ENCODE data around the gene SAMM50. TPM values are rescaled to one million over a fixed set of nuclear protein-coding genes. Genes with fewer than 3 reads are reported as not detected.

Gene SAMM50
- polyA plus RNA-seq, 4 donors, result 45.4 to 66.9 (median 56.4) TPM

- H3K4me3 ChIP-seq (ENCODE audit: low read depth in 1 of 3, low read length in 3 of 3), result no peak overlapping the region
- H3K36me3 ChIP-seq (ENCODE audit: control insufficient read depth in 3 of 3, insufficient read depth in 2 of 3, low read depth in 1 of 3, low read length in 3 of 3), result no peaks in the 10 kb centered on the region
- H3K27ac ChIP-seq (ENCODE audit: low read depth in 1 of 3, low read length in 2 of 3), result no peak overlapping the region
- H3K9me3 ChIP-seq (ENCODE audit: control insufficient read depth in 2 of 2, insufficient read depth in 1 of 2, low read depth in 1 of 2, low read length in 1 of 2), result no peaks in the 10 kb centered on the region
- FAIRE-seq (no peak), DNase-seq (no peak)
- H3K4me1 ChIP-seq (ENCODE audit: control insufficient read depth in 3 of 3, insufficient read depth in 2 of 3, low read depth in 1 of 3, low read length in 2 of 3), result peaks cover 0 to 5% (median 2%) of the 10 kb centered on the region in 3 donors
- 42 to 67% (median 51%) methylated on average over 4 of the region's 4 CpGs for WGBS, 3 donors
- H3K27me3 ChIP-seq (ENCODE audit: control insufficient read depth in 3 of 3, insufficient read depth in 3 of 3, low read length in 3 of 3), result no peaks in the 10 kb centered on the region
Observed at GRCh38 chr22:44029069-44029468, 73.8 kb downstream of the SAMM50 start.

- H3K27me3 ChIP-seq (ENCODE audit: control insufficient read depth in 3 of 3, insufficient read depth in 3 of 3, low read length in 3 of 3), result no peaks in the 10 kb centered on the region
- no peaks in the 10 kb centered on the region for H3K9me3 ChIP-seq (ENCODE audit: control insufficient read depth in 2 of 2, insufficient read depth in 1 of 2, low read depth in 1 of 2, low read length in 1 of 2)
- peaks cover 0 to 5% (median 0%) of the 10 kb centered on the region in 3 donors for H3K4me1 ChIP-seq (ENCODE audit: control insufficient read depth in 3 of 3, insufficient read depth in 2 of 3, low read depth in 1 of 3, low read length in 2 of 3)
- 85 to 91% (median 91%) methylated on average over 18 of the region's 18 CpGs for WGBS, 3 donors
- DNase-seq (no peak), FAIRE-seq (no peak)
- no peaks in the 10 kb centered on the region for H3K36me3 ChIP-seq (ENCODE audit: control insufficient read depth in 3 of 3, insufficient read depth in 2 of 3, low read depth in 1 of 3, low read length in 3 of 3)
- peak overlapping the region in 1 of 3 donors; percentile 39 for H3K27ac ChIP-seq (ENCODE audit: low read depth in 1 of 3, low read length in 2 of 3)
- H3K4me3 ChIP-seq (ENCODE audit: low read depth in 1 of 3, low read length in 3 of 3), result no peak overlapping the region
Observed at GRCh38 chr22:44030051-44030701, 74.9 kb downstream of the SAMM50 start.

GRCh38 chr22:44030702-44031082 is 75.5 kb downstream of the SAMM50 start:
- no peaks in the 10 kb centered on the region for H3K27me3 ChIP-seq (ENCODE audit: control insufficient read depth in 3 of 3, insufficient read depth in 3 of 3, low read length in 3 of 3)
- no peaks in the 10 kb centered on the region for H3K36me3 ChIP-seq (ENCODE audit: control insufficient read depth in 3 of 3, insufficient read depth in 2 of 3, low read depth in 1 of 3, low read length in 3 of 3)
- 71 to 72% (median 72%) methylated on average over 8 of the region's 8 CpGs for WGBS, 3 donors
- no peaks in the 10 kb centered on the region for H3K9me3 ChIP-seq (ENCODE audit: control insufficient read depth in 2 of 2, insufficient read depth in 1 of 2, low read depth in 1 of 2, low read length in 1 of 2)
- DNase-seq (no peak), FAIRE-seq (no peak)
- peak overlapping the region in 1 of 3 donors; percentile 39 for H3K27ac ChIP-seq (ENCODE audit: low read depth in 1 of 3, low read length in 2 of 3)
- H3K4me1 ChIP-seq (ENCODE audit: control insufficient read depth in 3 of 3, insufficient read depth in 2 of 3, low read depth in 1 of 3, low read length in 2 of 3), result peaks cover 0 to 5% (median 0%) of the 10 kb centered on the region in 3 donors
- no peak overlapping the region for H3K4me3 ChIP-seq (ENCODE audit: low read depth in 1 of 3, low read length in 3 of 3)

GRCh38 chr22:44031158-44031952 is 76.1 kb downstream of the SAMM50 start:
- Histone ChIP-seq H3K4me3 (ENCODE audit: low read depth in 1 of 3, low read length in 3 of 3) (no peak overlapping the region), H3K27me3 (ENCODE audit: control insufficient read depth in 3 of 3, insufficient read depth in 3 of 3, low read length in 3 of 3) (no peaks in the 10 kb centered on the region), H3K36me3 (ENCODE audit: control insufficient read depth in 3 of 3, insufficient read depth in 2 of 3, low read depth in 1 of 3, low read length in 3 of 3) (no peaks in the 10 kb centered on the region), H3K4me1 (ENCODE audit: control insufficient read depth in 3 of 3, insufficient read depth in 2 of 3, low read depth in 1 of 3, low read length in 2 of 3) (peaks cover 0 to 5% (median 0%) of the 10 kb centered on the region in 3 donors), H3K9me3 (ENCODE audit: control insufficient read depth in 2 of 2, insufficient read depth in 1 of 2, low read depth in 1 of 2, low read length in 1 of 2) (no peaks in the 10 kb centered on the region), H3K27ac (ENCODE audit: low read depth in 1 of 3, low read length in 2 of 3) (peak overlapping the region in 1 of 3 donors; percentile 39)
- no peak for FAIRE-seq
- WGBS, 3 donors, result 73 to 75% (median 73%) methylated on average over 21 of the region's 21 CpGs
- no peak for DNase-seq

GRCh38 chr22:44032126-44032730 is 77.0 kb downstream of the SAMM50 start:
- H3K9me3 ChIP-seq (ENCODE audit: control insufficient read depth in 2 of 2, insufficient read depth in 1 of 2, low read depth in 1 of 2, low read length in 1 of 2), result no peaks in the 10 kb centered on the region
- DNase-seq (no peak), FAIRE-seq (no peak)
- no peaks in the 10 kb centered on the region for H3K36me3 ChIP-seq (ENCODE audit: control insufficient read depth in 3 of 3, insufficient read depth in 2 of 3, low read depth in 1 of 3, low read length in 3 of 3)
- H3K4me3 ChIP-seq (ENCODE audit: low read depth in 1 of 3, low read length in 3 of 3), result no peak overlapping the region
- H3K4me1 ChIP-seq (ENCODE audit: control insufficient read depth in 3 of 3, insufficient read depth in 2 of 3, low read depth in 1 of 3, low read length in 2 of 3), result peaks cover 0 to 5% (median 0%) of the 10 kb centered on the region in 3 donors
- WGBS, 3 donors, result 80 to 86% (median 86%) methylated on average over 14 of the region's 14 CpGs
- H3K27ac ChIP-seq (ENCODE audit: low read depth in 1 of 3, low read length in 2 of 3), result no peak overlapping the region
- H3K27me3 ChIP-seq (ENCODE audit: control insufficient read depth in 3 of 3, insufficient read depth in 3 of 3, low read length in 3 of 3), result no peaks in the 10 kb centered on the region

- no peaks in the 10 kb centered on the region for H3K9me3 ChIP-seq (ENCODE audit: control insufficient read depth in 2 of 2, insufficient read depth in 1 of 2, low read depth in 1 of 2, low read length in 1 of 2)
- no peak for DNase-seq
- no peaks in the 10 kb centered on the region for H3K36me3 ChIP-seq (ENCODE audit: control insufficient read depth in 3 of 3, insufficient read depth in 2 of 3, low read depth in 1 of 3, low read length in 3 of 3)
- H3K4me1 ChIP-seq (ENCODE audit: control insufficient read depth in 3 of 3, insufficient read depth in 2 of 3, low read depth in 1 of 3, low read length in 2 of 3), result peaks cover 0 to 6% (median 5%) of the 10 kb centered on the region in 3 donors
- no peak overlapping the region for H3K27ac ChIP-seq (ENCODE audit: low read depth in 1 of 3, low read length in 2 of 3)
- 72 to 87% (median 73%) methylated on average over 7 of the region's 7 CpGs for WGBS, 3 donors
- H3K27me3 ChIP-seq (ENCODE audit: control insufficient read depth in 3 of 3, insufficient read depth in 3 of 3, low read length in 3 of 3), result no peaks in the 10 kb centered on the region
- FAIRE-seq, result no peak
- no peak overlapping the region for H3K4me3 ChIP-seq (ENCODE audit: low read depth in 1 of 3, low read length in 3 of 3)
Observed at GRCh38 chr22:44033287-44033686, 78.0 kb downstream of the SAMM50 start.

GRCh38 chr22:44033694-44034093 is 78.5 kb downstream of the SAMM50 start:
- no peak for DNase-seq
- Histone ChIP-seq H3K9me3 (ENCODE audit: control insufficient read depth in 2 of 2, insufficient read depth in 1 of 2, low read depth in 1 of 2, low read length in 1 of 2) (no peaks in the 10 kb centered on the region), H3K27me3 (ENCODE audit: control insufficient read depth in 3 of 3, insufficient read depth in 3 of 3, low read length in 3 of 3) (no peaks in the 10 kb centered on the region), H3K4me3 (ENCODE audit: low read depth in 1 of 3, low read length in 3 of 3) (no peak overlapping the region), H3K36me3 (ENCODE audit: control insufficient read depth in 3 of 3, insufficient read depth in 2 of 3, low read depth in 1 of 3, low read length in 3 of 3) (no peaks in the 10 kb centered on the region), H3K27ac (ENCODE audit: low read depth in 1 of 3, low read length in 2 of 3) (no peak overlapping the region), H3K4me1 (ENCODE audit: control insufficient read depth in 3 of 3, insufficient read depth in 2 of 3, low read depth in 1 of 3, low read length in 2 of 3) (peaks cover 0 to 6% (median 5%) of the 10 kb centered on the region in 3 donors)
- FAIRE-seq, result no peak
- WGBS, 3 donors, result 74 to 79% (median 78%) methylated on average over 8 of the region's 8 CpGs

- WGBS, 3 donors, result 67 to 71% (median 68%) methylated on average over 9 of the region's 9 CpGs
- Histone ChIP-seq H3K4me1 (ENCODE audit: control insufficient read depth in 3 of 3, insufficient read depth in 2 of 3, low read depth in 1 of 3, low read length in 2 of 3) (peaks cover 0 to 6% (median 5%) of the 10 kb centered on the region in 3 donors), H3K4me3 (ENCODE audit: low read depth in 1 of 3, low read length in 3 of 3) (no peak overlapping the region), H3K27ac (ENCODE audit: low read depth in 1 of 3, low read length in 2 of 3) (peak overlapping the region in 1 of 3 donors; percentile 64), H3K27me3 (ENCODE audit: control insufficient read depth in 3 of 3, insufficient read depth in 3 of 3, low read length in 3 of 3) (no peaks in the 10 kb centered on the region), H3K9me3 (ENCODE audit: control insufficient read depth in 2 of 2, insufficient read depth in 1 of 2, low read depth in 1 of 2, low read length in 1 of 2) (no peaks in the 10 kb centered on the region), H3K36me3 (ENCODE audit: control insufficient read depth in 3 of 3, insufficient read depth in 2 of 3, low read depth in 1 of 3, low read length in 3 of 3) (no peaks in the 10 kb centered on the region)
- FAIRE-seq, result no peak
- no peak for DNase-seq
Observed at GRCh38 chr22:44037519-44038375, 82.5 kb downstream of the SAMM50 start.

All from small intestine (tissue), 7 donors.